Esophagus mucosa (tissue), 1 donor: ENCODE measurements around the gene CLDN14. TPM values are rescaled to one million over a fixed set of nuclear protein-coding genes. Genes with fewer than 3 reads are reported as not detected.
A peak's percentile ranks its signal among the peaks of the same experiment; 100 is the strongest.

Experiments
- ATAC-seq: fragments of 200-7000 bp; cut with Tn5 transposase; one replicate; pipeline ENCODE4 v1.9.1; 2020
- total RNA-seq: library from RNA; stranded (reverse); gene quantifications from one replicate; pipeline ENCODE4 v1.2.4, GENCODE V29; 2023
- donor health status: DM: yes; HTN: yes; CAD: no.

The CLDN14 gene
- total RNA-seq, 1 donor from 2014 or later, result not detected

- no peak for ATAC-seq
These were observed 48.7 kb downstream of the CLDN14 start for GRCh38 chr21:36431252-36431651.

GRCh38 chr21:36430841-36431240, 49.1 kb downstream of the CLDN14 start:
- no peak for ATAC-seq

- peak; percentile 96 for ATAC-seq
These were observed 49.9 kb downstream of the CLDN14 start for GRCh38 chr21:36429947-36430546.

GRCh38 chr21:36428761-36429432, 51.0 kb downstream of the CLDN14 start:
- ATAC-seq, result no peak

GRCh38 chr21:36427502-36427901, 52.4 kb downstream of the CLDN14 start:
- no peak for ATAC-seq

GRCh38 chr21:36425286-36425685, 54.6 kb downstream of the CLDN14 start:
- ATAC-seq, result no peak

- no peak for ATAC-seq
These were observed 55.3 kb downstream of the CLDN14 start for GRCh38 chr21:36424592-36424991.

GRCh38 chr21:36423771-36424433, 56.0 kb downstream of the CLDN14 start:
- ATAC-seq, result no peak

- ATAC-seq, result peak; percentile 56
These were observed 57.4 kb downstream of the CLDN14 start for GRCh38 chr21:36422279-36423098.

GRCh38 chr21:36420571-36421339, 59.2 kb downstream of the CLDN14 start:
- no peak for ATAC-seq

- peak; percentile 75 for ATAC-seq
These were observed 59.9 kb downstream of the CLDN14 start for GRCh38 chr21:36419996-36420395.

GRCh38 chr21:36419241-36419640, 60.7 kb downstream of the CLDN14 start:
- ATAC-seq, result peak; percentile 31

GRCh38 chr21:36415375-36415774, 64.5 kb downstream of the CLDN14 start:
- ATAC-seq, result no peak

- no peak for ATAC-seq
These were observed 67.0 kb downstream of the CLDN14 start for GRCh38 chr21:36412916-36413315.

GRCh38 chr21:36411301-36411700, 68.6 kb downstream of the CLDN14 start:
- peak; percentile 19 for ATAC-seq

Other genes starting within 250 kb of the CLDN14 start
- gene MORC3, start 159.9 kb downstream of the CLDN14 start, total RNA-seq, result 28.8 TPM
- 5.4 TPM for gene CHAF1B, start 94.7 kb downstream of the CLDN14 start, total RNA-seq
- 18.3 TPM for gene SIM2, start 219.0 kb upstream of the CLDN14 start, total RNA-seq